BJ (cell line): ENCODE measurements around the gene HELLS. TPM values are rescaled to one million over a fixed set of nuclear protein-coding genes. Genes with fewer than 3 reads are reported as not detected.
"Not testable (repeated sequence)": the region's sequence is repeated elsewhere in the genome, so short reads cannot be mapped to it uniquely, and the experiment has no call there.

Experiments used
- CTCF ChIA-PET: fragments of 350-600 bp; formaldehyde crosslinking; extraction: SDS; loops from one replicate; lab custom pipeline; 2021; ENCODE audit warnings: antibody characterized with exemption, inconsistent platforms; lab: Yijun Ruan, JAX
- POLR2A ChIA-PET: fragments of 300-600 bp; sonication (Branson Sonifier 250); formaldehyde crosslinking; extraction: SDS; loops from one replicate; lab custom pipeline; 2021; ENCODE audit warnings: antibody characterized with exemption; lab: Charles Lee
- DNase-seq: peaks from one replicate; pipeline ENCODE4 v3.0.0-alpha.2; 2011; ENCODE audit warnings: low read depth
- H3K27me3 ChIP-seq: 2 replicates; pipeline ENCODE4 v1.6.0; 2011; ENCODE audit warnings: low read length; ENCODE audit not compliant: control insufficient read depth, insufficient read depth
- H3K36me3 ChIP-seq: 2 replicates; pipeline ENCODE4 v1.5.1; 2011; ENCODE audit warnings: low read length; ENCODE audit not compliant: control insufficient read depth, insufficient read depth
- H3K4me3 ChIP-seq: 2 replicates; pipeline ENCODE4 v1.5.1; 2011; ENCODE audit warnings: low read depth, mild to moderate bottlenecking, control low read depth, low read length
- polyA plus RNA-seq: library from polyadenylated mRNA; depleted of rRNA; stranded (reverse); fragments of >200 nt; gene quantifications from 2 replicates; pipeline ENCODE4 v1.2.3, GENCODE V29; 2011
- TF ChIP-seq, protein P1 (sequence below): IDR thresholded peaks from 2 replicates; pipeline ENCODE4 v1.5.1; 2011; ENCODE audit warnings: low read depth, mild to moderate bottlenecking, control low read depth, inconsistent platforms, low read length, moderate library complexity; ENCODE audit not compliant: insufficient read depth

The HELLS gene
- polyA plus RNA-seq, 1 experiment, result 6.7 TPM

GRCh38 chr10:94546049-94546900 is 687 bp downstream of the HELLS start:
- Histone ChIP-seq H3K27me3 (no peaks in the 10 kb centered on the region), H3K36me3 (no peaks in the 10 kb centered on the region), H3K4me3 (peak overlapping the region; percentile 95)
- no peak for DNase-seq
- TF ChIP-seq, protein P1, sequence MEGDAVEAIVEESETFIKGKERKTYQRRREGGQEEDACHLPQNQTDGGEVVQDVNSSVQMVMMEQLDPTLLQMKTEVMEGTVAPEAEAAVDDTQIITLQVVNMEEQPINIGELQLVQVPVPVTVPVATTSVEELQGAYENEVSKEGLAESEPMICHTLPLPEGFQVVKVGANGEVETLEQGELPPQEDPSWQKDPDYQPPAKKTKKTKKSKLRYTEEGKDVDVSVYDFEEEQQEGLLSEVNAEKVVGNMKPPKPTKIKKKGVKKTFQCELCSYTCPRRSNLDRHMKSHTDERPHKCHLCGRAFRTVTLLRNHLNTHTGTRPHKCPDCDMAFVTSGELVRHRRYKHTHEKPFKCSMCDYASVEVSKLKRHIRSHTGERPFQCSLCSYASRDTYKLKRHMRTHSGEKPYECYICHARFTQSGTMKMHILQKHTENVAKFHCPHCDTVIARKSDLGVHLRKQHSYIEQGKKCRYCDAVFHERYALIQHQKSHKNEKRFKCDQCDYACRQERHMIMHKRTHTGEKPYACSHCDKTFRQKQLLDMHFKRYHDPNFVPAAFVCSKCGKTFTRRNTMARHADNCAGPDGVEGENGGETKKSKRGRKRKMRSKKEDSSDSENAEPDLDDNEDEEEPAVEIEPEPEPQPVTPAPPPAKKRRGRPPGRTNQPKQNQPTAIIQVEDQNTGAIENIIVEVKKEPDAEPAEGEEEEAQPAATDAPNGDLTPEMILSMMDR, result no peak
- ChIA-PET POLR2A (no interaction called here), CTCF (interaction anchor here (1.1 kb wide), 1 partner anchor 9 kb away, joined by 5 read pairs; no protein-coding TSS in a partner anchor)

DNA sequence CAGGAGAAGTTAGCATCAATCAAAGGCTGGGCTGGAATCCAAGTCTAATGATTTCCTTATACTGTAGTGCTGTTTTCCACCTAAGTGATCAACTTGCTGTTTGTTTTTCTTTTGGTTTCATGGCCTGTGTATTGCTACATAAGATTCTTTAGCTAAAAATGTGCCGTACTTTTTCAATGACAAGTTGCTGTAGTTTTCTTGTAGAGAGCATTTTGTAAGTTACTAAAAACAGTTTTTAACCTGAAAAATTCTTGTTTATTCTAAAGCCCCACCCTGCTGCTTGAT is 1.3 kb downstream of the HELLS start:
- TF ChIP-seq, protein P1, result no peak
- no peak for DNase-seq

GRCh38 chr10:94549221-94549620 is 3.6 kb downstream of the HELLS start:
- ChIA-PET POLR2A (no interaction called here), CTCF (no interaction called here)
- H3K27me3 ChIP-seq, result no peaks in the 10 kb centered on the region
- TF ChIP-seq, protein P1, result no peak
- H3K36me3 ChIP-seq, result no peaks in the 10 kb centered on the region
- no peak for DNase-seq
- no peak overlapping the region for H3K4me3 ChIP-seq

More for the DNA sequence above, 1.3 kb downstream of the HELLS start:
- CTCF ChIA-PET, result no interaction called here
- Histone ChIP-seq H3K36me3 (no peaks in the 10 kb centered on the region), H3K27me3 (no peaks in the 10 kb centered on the region), H3K4me3 (peak overlapping the region; percentile 95)
- POLR2A ChIA-PET, result interaction anchor here (0.6 kb wide), 1 partner anchor 545 kb away, joined by 3 read pairs; no protein-coding TSS in a partner anchor

- DNase-seq, POLR2A ChIA-PET, H3K36me3 ChIP-seq, H3K27me3 ChIP-seq, H3K4me3 ChIP-seq, CTCF ChIA-PET: not testable (repeated sequence)
These were observed 22.2 kb downstream of the HELLS start for GRCh38 chr10:94567714-94568307.

- Histone ChIP-seq H3K27me3 (no peaks in the 10 kb centered on the region), H3K36me3 (no peaks in the 10 kb centered on the region), H3K4me3 (no peak overlapping the region)
- no peak for DNase-seq
- ChIA-PET CTCF (no interaction called here), POLR2A (no interaction called here)
- TF ChIP-seq, protein P1, result no peak
These were observed 25.5 kb downstream of the HELLS start for GRCh38 chr10:94571081-94571480.
